HepG2 (cell line): Measurements from ENCODE around the gene KIRREL3. TPM values are rescaled to one million over a fixed set of nuclear protein-coding genes. Genes with fewer than 3 reads are reported as not detected.

Experiments
- CREBL2 ChIP-seq: sonication (generic); formaldehyde crosslinking; IDR thresholded peaks from 2 replicates; pipeline ENCODE4 v1.8.1; 2023; ENCODE audit warnings: missing genetic modification reagents, mild to moderate bottlenecking, borderline replicate concordance
- ETV5 ChIP-seq: IDR thresholded peaks from 2 replicates; pipeline ENCODE4 v1.6.1; 2018; ENCODE audit warnings: missing biosample characterization, missing genetic modification reagents, inconsistent platforms, borderline replicate concordance
- GABPA ChIP-seq, 2 experiments: IDR thresholded peaks; 2 replicates each; pipeline ENCODE4 v1.6.1; 2011 to 2016; ENCODE audit warnings: low read depth in 2 of 2, low read length in 1 of 2, missing biosample characterization in 1 of 2, missing genetic modification characterization in 1 of 2
- MEF2D ChIP-seq: sonication (generic); formaldehyde crosslinking; IDR thresholded peaks from 2 replicates; pipeline ENCODE4 v1.5.1; 2020; ENCODE audit warnings: mild to moderate bottlenecking, missing genetic modification reagents
- MLX ChIP-seq: IDR thresholded peaks from 2 replicates; pipeline ENCODE4 v1.6.1; 2016
- MNT ChIP-seq: fragments of 450-650 bp; IDR thresholded peaks from 2 replicates; pipeline ENCODE4 v1.6.1; 2016
- NR1H2 ChIP-seq: sonication (generic); formaldehyde crosslinking; IDR thresholded peaks from 2 replicates; pipeline ENCODE4 v1.8.1; 2022; ENCODE audit warnings: low read depth, missing genetic modification reagents, borderline replicate concordance
- PHF20 ChIP-seq: sonication (generic); formaldehyde crosslinking; IDR thresholded peaks from 2 replicates; pipeline ENCODE4 v1.5.0; 2020; ENCODE audit warnings: mild to moderate bottlenecking, missing genetic modification reagents
- SMC3 ChIP-seq: IDR thresholded peaks from 2 replicates; pipeline ENCODE4 v1.6.1; 2011; ENCODE audit warnings: low read length, improper control_type of control experiment
- ZKSCAN1 ChIP-seq: fragments of 150-350 bp; IDR thresholded peaks from 2 replicates; pipeline ENCODE4 v1.6.1; 2014; ENCODE audit warnings: low read length
- ZNF101 ChIP-seq: sonication (generic); formaldehyde crosslinking; IDR thresholded peaks from 2 replicates; pipeline ENCODE4 v1.4.0; 2020; ENCODE audit warnings: mild to moderate bottlenecking, low read depth, missing genetic modification reagents, borderline replicate concordance
- ZNF264 ChIP-seq: sonication (generic); formaldehyde crosslinking; IDR thresholded peaks from 2 replicates; pipeline ENCODE4 v1.4.0; 2020; ENCODE audit warnings: missing genetic modification reagents
- ZNF280B ChIP-seq: sonication (generic); formaldehyde crosslinking; IDR thresholded peaks from 2 replicates; pipeline ENCODE4 v1.5.0; 2020; ENCODE audit warnings: missing genetic modification reagents, mild to moderate bottlenecking, borderline replicate concordance
- ZNF547 ChIP-seq: sonication (generic); formaldehyde crosslinking; IDR thresholded peaks from 2 replicates; pipeline ENCODE4 v1.5.1; 2020; ENCODE audit warnings: mild to moderate bottlenecking, missing genetic modification reagents
- ZNF768 ChIP-seq: sonication (generic); formaldehyde crosslinking; IDR thresholded peaks from 2 replicates; pipeline ENCODE4 v1.4.0; 2020; ENCODE audit warnings: missing genetic modification reagents
- ZNF776 ChIP-seq: sonication (generic); formaldehyde crosslinking; IDR thresholded peaks from 2 replicates; pipeline ENCODE4 v1.4.0; 2020; ENCODE audit warnings: mild to moderate bottlenecking, missing genetic modification reagents
- ZNF883 ChIP-seq: sonication (generic); formaldehyde crosslinking; IDR thresholded peaks from 2 replicates; pipeline ENCODE4 v1.5.1; 2020; ENCODE audit warnings: mild to moderate bottlenecking, missing genetic modification reagents; ENCODE audit errors: not compliant biosample characterization
- polyA plus RNA-seq, 8 experiments: library from polyadenylated mRNA; depleted of rRNA in 3 of 8; stranded (reverse) in 7 of 8; unstranded in 1 of 8; fragments of >200 nt; fragmentation: Illumina TruSeq in 4 of 8; extraction: Trizol in 4 of 8; gene quantifications; 2 replicates each; pipeline versions ENCODE4 v1.2.1 to v1.2.3, GENCODE V29; 2011 to 2016; ENCODE audit warnings: low read depth in 4 of 8, missing spikeins in 1 of 8, mixed read lengths in 1 of 8; ENCODE audit not compliant: insufficient read depth in 1 of 8
- total RNA-seq, 5 experiments: library from RNA; depleted of rRNA; stranded (reverse); fragments of >200 nt; fragmentation: Illumina TruSeq; extraction: Trizol; gene quantifications; 2 replicates each; pipeline ENCODE4 v1.2.3, GENCODE V29; 2016; ENCODE audit warnings: low read depth in 1 of 5
- TF ChIP-seq, protein P1 (sequence below): IDR thresholded peaks from 2 replicates; pipeline ENCODE4 v1.6.1; 2016; ENCODE audit warnings: missing compliant biosample characterization, missing genetic modification reagents, borderline replicate concordance
- TF ChIP-seq, protein P2 (sequence below): sonication (generic); formaldehyde crosslinking; IDR thresholded peaks from 2 replicates; pipeline ENCODE4 v1.8.1; 2023; ENCODE audit warnings: mild to moderate bottlenecking, inconsistent platforms, moderate library complexity, missing genetic modification reagents, borderline replicate concordance

Gene KIRREL3
- total and polyA plus RNA-seq, 2 of the 13 experiments (the other 11 are each of a cell fraction or from before 2014, with no cell fraction given): not detected

GRCh38 chr11:126480410-126481302 is 519.9 kb downstream of the KIRREL3 start (continued):
- TF ChIP-seq ZNF547 (peak; percentile 23; the same call in 1 of the 2 replicates), NR1H2 (CRISPR knock-in tag) (no peak), ZNF768 (CRISPR knock-in tag) (peak; percentile 80), MNT (no peak), CREBL2 (CRISPR knock-in tag) (0 out of 2 replicates have a peak, but pooled peaks have one; percentile 44), MLX (CRISPR knock-in tag) (no peak), ZNF883 (peak; percentile 55), PHF20 (CRISPR knock-in tag) (peak; percentile 33; the same call in 1 of the 2 replicates), MEF2D (CRISPR knock-in tag) (no peak), ZNF280B (CRISPR knock-in tag) (0 out of 2 replicates have a peak, but pooled peaks have one; percentile 29), SMC3 (peak; percentile 81), GABPA (IDR thresholded peaks at IDR 0.05; ENCODE audit: low read depth, low read length) (peak; percentile 34; the same call in 1 of the 2 replicates), GABPA (CRISPR knock-in tag; IDR thresholded peaks at IDR 0.05; ENCODE audit: low read depth) (peak; percentile 89), ETV5 (CRISPR knock-in tag) (peak; percentile 90), ZNF101 (CRISPR knock-in tag) (no peak), ZNF264 (CRISPR knock-in tag) (peak; percentile 67; the same call in 1 of the 2 replicates), ZNF776 (CRISPR knock-in tag) (0 out of 2 replicates have a peak, but pooled peaks have one; percentile 22), ZKSCAN1 (no peak)
- TF ChIP-seq, protein P1, sequence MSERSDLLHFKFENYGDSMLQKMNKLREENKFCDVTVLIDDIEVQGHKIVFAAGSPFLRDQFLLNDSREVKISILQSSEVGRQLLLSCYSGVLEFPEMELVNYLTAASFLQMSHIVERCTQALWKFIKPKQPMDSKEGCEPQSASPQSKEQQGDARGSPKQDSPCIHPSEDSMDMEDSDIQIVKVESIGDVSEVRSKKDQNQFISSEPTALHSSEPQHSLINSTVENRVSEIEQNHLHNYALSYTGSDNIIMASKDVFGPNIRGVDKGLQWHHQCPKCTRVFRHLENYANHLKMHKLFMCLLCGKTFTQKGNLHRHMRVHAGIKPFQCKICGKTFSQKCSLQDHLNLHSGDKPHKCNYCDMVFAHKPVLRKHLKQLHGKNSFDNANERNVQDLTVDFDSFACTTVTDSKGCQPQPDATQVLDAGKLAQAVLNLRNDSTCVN (CRISPR knock-in tag): no peak
- TF ChIP-seq, protein P2, sequence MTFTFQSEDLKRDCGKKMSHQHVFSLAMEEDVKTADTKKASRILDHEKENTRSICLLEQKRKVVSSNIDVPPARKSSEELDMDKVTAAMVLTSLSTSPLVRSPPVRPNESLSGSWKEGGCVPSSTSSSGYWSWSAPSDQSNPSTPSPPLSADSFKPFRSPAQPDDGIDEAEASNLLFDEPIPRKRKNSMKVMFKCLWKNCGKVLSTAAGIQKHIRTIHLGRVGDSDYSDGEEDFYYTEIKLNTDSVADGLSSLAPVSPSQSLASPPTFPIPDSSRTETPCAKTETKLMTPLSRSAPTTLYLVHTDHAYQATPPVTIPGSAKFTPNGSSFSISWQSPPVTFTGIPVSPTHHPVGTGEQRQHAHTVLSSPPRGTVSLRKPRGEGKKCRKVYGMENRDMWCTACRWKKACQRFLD: no peak
